Liver (tissue), 9 donors: ENCODE data around the gene CCND1. TPM values are rescaled to one million over a fixed set of nuclear protein-coding genes. Genes with fewer than 3 reads are reported as not detected.

Experiments used
- DNase-seq: peaks from one replicate; pipeline ENCODE4 v3.0.0-alpha.2; 2017; ENCODE audit warnings: low spot score
- H3K27ac ChIP-seq, 2 donors: one replicate each; pipeline ENCODE4 v1.7.0; 2013; ENCODE audit warnings: inconsistent platforms in 2 of 2, low read length in 2 of 2, control low read depth in 1 of 2, low read depth in 1 of 2, mild to moderate bottlenecking in 1 of 2
- H3K27me3 ChIP-seq, 4 donors: one replicate each; pipeline versions ENCODE4 v1.6.1 to v1.7.0; 2013; ENCODE audit warnings: low read length in 3 of 4, inconsistent platforms in 1 of 4, mild to moderate bottlenecking in 1 of 4, moderate library complexity in 1 of 4; ENCODE audit not compliant: control insufficient read depth in 4 of 4, insufficient read depth in 4 of 4
- H3K36me3 ChIP-seq, 4 donors: one replicate each; pipeline versions ENCODE4 v1.6.1 to v1.7.0; 2013; ENCODE audit warnings: low read length in 3 of 4, mild to moderate bottlenecking in 3 of 4, low read depth in 1 of 4, moderate library complexity in 1 of 4; ENCODE audit not compliant: control insufficient read depth in 4 of 4, insufficient read depth in 3 of 4
- H3K4me1 ChIP-seq, 4 donors: one replicate each; pipeline versions ENCODE4 v1.6.1 to v1.7.0; 2013; ENCODE audit warnings: low read length in 3 of 4, mild to moderate bottlenecking in 3 of 4, moderate library complexity in 1 of 4; ENCODE audit not compliant: control insufficient read depth in 4 of 4, insufficient read depth in 4 of 4
- H3K4me3 ChIP-seq, 3 donors: one replicate each; pipeline versions ENCODE4 v1.6.1 to v1.7.0; 2013; ENCODE audit warnings: low read length in 3 of 3, control low read depth in 1 of 3, low read depth in 1 of 3, mild to moderate bottlenecking in 1 of 3
- H3K9ac ChIP-seq, 2 donors: one replicate each; pipeline ENCODE4 v1.7.0; 2013; ENCODE audit warnings: low read length in 2 of 2, mild to moderate bottlenecking in 2 of 2, moderate library complexity in 2 of 2, control low read depth in 1 of 2, low read depth in 1 of 2
- H3K9me3 ChIP-seq, 4 donors: one replicate each; pipeline versions ENCODE4 v1.6.1 to v1.7.0; 2013; ENCODE audit warnings: low read length in 3 of 4; ENCODE audit not compliant: control insufficient read depth in 4 of 4
- ATF3 ChIP-seq: IDR thresholded peaks from 2 replicates; pipeline ENCODE4 v1.6.1; 2016; ENCODE audit warnings: antibody characterized with exemption
- CTCF ChIP-seq: fragments of 150-350 bp; IDR thresholded peaks from 2 replicates; pipeline ENCODE4 v1.5.1; 2017; ENCODE audit warnings: improper control_type of control experiment, low read depth, low read length; ENCODE audit not compliant: missing input control
- FOXA2 ChIP-seq: IDR thresholded peaks from 2 replicates; pipeline ENCODE4 v1.6.1; 2016; ENCODE audit warnings: antibody characterized with exemption
- GABPA ChIP-seq, 2 donors: IDR thresholded peaks in 1 of 2; conservative IDR thresholded peaks in 1 of 2; 2 replicates each; pipeline ENCODE4 v1.6.1; 2016; ENCODE audit warnings: antibody characterized with exemption in 2 of 2, mild to moderate bottlenecking in 1 of 2, moderate library complexity in 1 of 2
- HNF4A ChIP-seq, 2 donors: conservative IDR thresholded peaks; 2 replicates each; pipeline ENCODE4 v1.6.1; 2016; ENCODE audit warnings: antibody characterized with exemption in 2 of 2, mild to moderate bottlenecking in 2 of 2
- HNF4G ChIP-seq: IDR thresholded peaks from 2 replicates; pipeline ENCODE4 v1.6.1; 2016; ENCODE audit warnings: antibody characterized with exemption
- JUND ChIP-seq, 2 donors: IDR thresholded peaks; 2 replicates each; pipeline ENCODE4 v1.6.1; 2016; ENCODE audit warnings: antibody characterized with exemption in 2 of 2
- NR2F2 ChIP-seq: IDR thresholded peaks from 2 replicates; pipeline ENCODE4 v1.6.1; 2016; ENCODE audit warnings: antibody characterized with exemption
- RAD21 ChIP-seq, 2 donors: IDR thresholded peaks; 2 replicates each; pipeline ENCODE4 v1.6.1; 2016; ENCODE audit warnings: antibody characterized with exemption in 2 of 2, mild to moderate bottlenecking in 2 of 2
- RXRA ChIP-seq, 2 donors: IDR thresholded peaks; 2 replicates each; pipeline ENCODE4 v1.6.1; 2017 to 2018; ENCODE audit warnings: antibody characterized with exemption in 2 of 2, mild to moderate bottlenecking in 1 of 2
- TAF1 ChIP-seq: conservative IDR thresholded peaks from 2 replicates; pipeline ENCODE4 v1.6.1; 2016; ENCODE audit warnings: antibody characterized with exemption, mild to moderate bottlenecking
- YY1 ChIP-seq: IDR thresholded peaks from 2 replicates; pipeline ENCODE4 v1.6.1; 2016; ENCODE audit warnings: antibody characterized with exemption, mild to moderate bottlenecking
- WGBS: extraction: QIAGEN DNeasy Blood & Tissue Kit; methylation state at CpG from one replicate; pipeline ENCODE4 v1.1.7; 2013; 5-methylcytosine and 5-hydroxymethylcytosine counted together
- polyA plus RNA-seq, 2 donors: library from polyadenylated mRNA; stranded (reverse) in 1 of 2; unstranded in 1 of 2; fragments of 200-250 nt in 1 of 2; fragments of >200 nt in 1 of 2; fragmentation: Nextera tagmentation in 1 of 2; extraction: Ambion mirVana in 1 of 2; gene quantifications; one replicate each; pipeline versions ENCODE4 v1.2.1 to v1.2.3, GENCODE V29; 2013 to 2015
- total RNA-seq, 2 donors: library from RNA; depleted of rRNA; stranded (reverse); fragments of >200 nt; gene quantifications; one replicate each; pipeline ENCODE4 v1.2.3, GENCODE V29; 2014
- TF ChIP-seq, protein P1 (sequence below): IDR thresholded peaks from 2 replicates; pipeline ENCODE4 v1.6.1; 2016; ENCODE audit warnings: antibody characterized with exemption
- TF ChIP-seq, protein P2 (sequence below): IDR thresholded peaks from 2 replicates; pipeline ENCODE4 v1.6.1; 2016; ENCODE audit warnings: antibody characterized with exemption
- donor health status: healthy.
- donor health status: healthy.
- donor health status: healthy.
- donor health status: healthy.
- donor health status: healthy.

CCND1 gene
- total and polyA plus RNA-seq, 4 donors: 28.9 to 100 (median 53.3) TPM

- WGBS: 95% methylated on average over 7 of the region's 7 CpGs
- no peak overlapping the region for H3K27ac ChIP-seq
- H3K4me1 ChIP-seq: peaks cover 0 to 4% (median 0%) of the 10 kb centered on the region in 4 donors
- no peak overlapping the region for H3K4me3 ChIP-seq
- H3K27me3 ChIP-seq: no peaks in the 10 kb centered on the region
- no peak for DNase-seq
- H3K9ac ChIP-seq: no peak overlapping the region
- TF ChIP-seq YY1 (no peak), CTCF (no peak), ATF3 (no peak), HNF4G (no peak), HNF4A (conservative IDR thresholded peaks at IDR 0.05) (no peak), TAF1 (no peak), JUND (IDR thresholded peaks at IDR 0.05) (no peak), FOXA2 (no peak)
- TF ChIP-seq, protein P1, sequence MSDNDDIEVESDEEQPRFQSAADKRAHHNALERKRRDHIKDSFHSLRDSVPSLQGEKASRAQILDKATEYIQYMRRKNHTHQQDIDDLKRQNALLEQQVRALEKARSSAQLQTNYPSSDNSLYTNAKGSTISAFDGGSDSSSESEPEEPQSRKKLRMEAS: no peak
- no peaks in the 10 kb centered on the region for H3K36me3 ChIP-seq
- no peaks in the 10 kb centered on the region for H3K9me3 ChIP-seq
These were observed 41.8 kb downstream of the CCND1 start for GRCh38 chr11:69682681-69683326.

- 54% methylated on average over 9 of the region's 9 CpGs for WGBS
- TF ChIP-seq HNF4G (no peak), RAD21 (IDR thresholded peaks at IDR 0.05) (peak; percentile 81 to 83), RXRA (IDR thresholded peaks at IDR 0.05) (no peak), NR2F2 (no peak), TAF1 (no peak), FOXA2 (no peak), GABPA (IDR thresholded peaks at IDR 0.05 in 1 of 2, conservative IDR thresholded peaks at IDR 0.05 in 1 of 2) (no peak), CTCF (peak; percentile 45), HNF4A (conservative IDR thresholded peaks at IDR 0.05) (no peak)
- TF ChIP-seq, protein P2, sequence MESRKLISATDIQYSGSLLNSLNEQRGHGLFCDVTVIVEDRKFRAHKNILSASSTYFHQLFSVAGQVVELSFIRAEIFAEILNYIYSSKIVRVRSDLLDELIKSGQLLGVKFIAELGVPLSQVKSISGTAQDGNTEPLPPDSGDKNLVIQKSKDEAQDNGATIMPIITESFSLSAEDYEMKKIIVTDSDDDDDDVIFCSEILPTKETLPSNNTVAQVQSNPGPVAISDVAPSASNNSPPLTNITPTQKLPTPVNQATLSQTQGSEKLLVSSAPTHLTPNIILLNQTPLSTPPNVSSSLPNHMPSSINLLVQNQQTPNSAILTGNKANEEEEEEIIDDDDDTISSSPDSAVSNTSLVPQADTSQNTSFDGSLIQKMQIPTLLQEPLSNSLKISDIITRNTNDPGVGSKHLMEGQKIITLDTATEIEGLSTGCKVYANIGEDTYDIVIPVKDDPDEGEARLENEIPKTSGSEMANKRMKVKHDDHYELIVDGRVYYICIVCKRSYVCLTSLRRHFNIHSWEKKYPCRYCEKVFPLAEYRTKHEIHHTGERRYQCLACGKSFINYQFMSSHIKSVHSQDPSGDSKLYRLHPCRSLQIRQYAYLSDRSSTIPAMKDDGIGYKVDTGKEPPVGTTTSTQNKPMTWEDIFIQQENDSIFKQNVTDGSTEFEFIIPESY: no peak
- TF ChIP-seq, protein P1: no peak
These were observed 42.9 kb downstream of the CCND1 start for GRCh38 chr11:69683764-69684333.

More at GRCh38 chr11:69683764-69684333, 42.9 kb downstream of the CCND1 start:
- Histone ChIP-seq H3K27ac (no peak overlapping the region), H3K4me3 (no peak overlapping the region), H3K9me3 (no peaks in the 10 kb centered on the region), H3K36me3 (no peaks in the 10 kb centered on the region), H3K4me1 (peaks cover 0 to 4% (median 0%) of the 10 kb centered on the region in 4 donors), H3K9ac (no peak overlapping the region), H3K27me3 (no peaks in the 10 kb centered on the region)
- DNase-seq: no peak
